HG03575 (cell line): ENCODE data around the gene DAZAP1.
"Not testable (repeated sequence)": the region's sequence is repeated elsewhere in the genome, so short reads cannot be mapped to it uniquely, and the experiment has no call there.

Experiments
- ATAC-seq: cut with Tn5 transposase; IDR thresholded peaks from one replicate; pipeline ENCODE4 v1.9.1; 2021; ENCODE audit not compliant: unreplicated experiment, insufficient number of reproducible peaks, low FRiP score; ENCODE audit errors: extremely low read depth

DAZAP1 gene

GRCh38 chr19:1434577-1435060 lies 27.2 kb downstream of the DAZAP1 start:
- no peak for ATAC-seq

GRCh38 chr19:1435378-1435989 lies 28.1 kb downstream of the DAZAP1 start:
- ATAC-seq, result no peak

- ATAC-seq, result no peak
These were observed 30.2 kb downstream of the DAZAP1 start for GRCh38 chr19:1437609-1438008.

GRCh38 chr19:1438035-1438932 lies 30.9 kb downstream of the DAZAP1 start, which contains the start of gene RPS15:
RPS15 (plus strand) TSS chr19:1438396; CDS start chr19:1438426, 30 bp downstream.
- ATAC-seq, result no peak

GRCh38 chr19:1438933-1439354 lies 31.6 kb downstream of the DAZAP1 start:
- ATAC-seq, result no peak

GRCh38 chr19:1439525-1440417 lies 32.4 kb downstream of the DAZAP1 start:
- not testable (repeated sequence) for ATAC-seq

GRCh38 chr19:1440418-1440801 lies 33.0 kb downstream of the DAZAP1 start:
- ATAC-seq, result no peak

GRCh38 chr19:1441022-1441426 lies 33.6 kb downstream of the DAZAP1 start:
- ATAC-seq, result no peak

- ATAC-seq, result no peak
These were observed 34.5 kb downstream of the DAZAP1 start for GRCh38 chr19:1441677-1442438.

GRCh38 chr19:1445185-1445931 lies 38.0 kb downstream of the DAZAP1 start:
- ATAC-seq, result no peak

GRCh38 chr19:1445932-1446712 lies 38.7 kb downstream of the DAZAP1 start:
- no peak for ATAC-seq

- no peak for ATAC-seq
These were observed 39.5 kb downstream of the DAZAP1 start for GRCh38 chr19:1446713-1447481.

GRCh38 chr19:1447504-1447903 lies 40.1 kb downstream of the DAZAP1 start:
- no peak for ATAC-seq

GRCh38 chr19:1447944-1448343 lies 40.6 kb downstream of the DAZAP1 start:
- ATAC-seq, result no peak

GRCh38 chr19:1449467-1450442 lies 42.4 kb downstream of the DAZAP1 start, which contains the start of gene APC2:
APC2 (plus strand) TSS chr19:1450121; CDS start chr19:1453002, 2,881 bp downstream.
- ATAC-seq, result no peak
